AG08395 (cell line): Measurements from ENCODE around the gene COL5A1.

ENCODE experiments used
- DNase-seq: peaks from one replicate; pipeline ENCODE4 v3.0.0; 2012; ENCODE audit warnings: mixed read lengths, low spot score

The COL5A1 gene

GRCh38 chr9:134892820-134893420, 251.3 kb downstream of the COL5A1 start:
- DNase-seq, result no peak
